Measurements from ENCODE around the gene LMBR1. TPM values are rescaled to one million over a fixed set of nuclear protein-coding genes. Genes with fewer than 3 reads are reported as not detected.
"Not testable (repeated sequence)": the region's sequence is repeated elsewhere in the genome, so short reads cannot be mapped to it uniquely, and the experiment has no call there.

The LMBR1 gene
- 32.2 and 45.0 TPM in 2 replicates for total RNA-seq
- polyA plus RNA-seq (2012) = 20.3 TPM

- DNase-seq (ENCODE audit: low read depth) = peak; percentile 96
These were observed at the start of gene LMBR1 for GRCh38 chr7:156892821-156893706. Gene LMBR1 (minus strand): TSS chr7:156893183. CDS start chr7:156892993, 190 bp downstream.

- DNase-seq (ENCODE audit: low read depth) = no peak
These were observed 49.7 kb upstream of the LMBR1 start for GRCh38 chr7:156942708-156943090.

GRCh38 chr7:156941393-156942182 lies 48.6 kb upstream of the LMBR1 start:
- DNase-seq (ENCODE audit: low read depth) = no peak

DNA sequence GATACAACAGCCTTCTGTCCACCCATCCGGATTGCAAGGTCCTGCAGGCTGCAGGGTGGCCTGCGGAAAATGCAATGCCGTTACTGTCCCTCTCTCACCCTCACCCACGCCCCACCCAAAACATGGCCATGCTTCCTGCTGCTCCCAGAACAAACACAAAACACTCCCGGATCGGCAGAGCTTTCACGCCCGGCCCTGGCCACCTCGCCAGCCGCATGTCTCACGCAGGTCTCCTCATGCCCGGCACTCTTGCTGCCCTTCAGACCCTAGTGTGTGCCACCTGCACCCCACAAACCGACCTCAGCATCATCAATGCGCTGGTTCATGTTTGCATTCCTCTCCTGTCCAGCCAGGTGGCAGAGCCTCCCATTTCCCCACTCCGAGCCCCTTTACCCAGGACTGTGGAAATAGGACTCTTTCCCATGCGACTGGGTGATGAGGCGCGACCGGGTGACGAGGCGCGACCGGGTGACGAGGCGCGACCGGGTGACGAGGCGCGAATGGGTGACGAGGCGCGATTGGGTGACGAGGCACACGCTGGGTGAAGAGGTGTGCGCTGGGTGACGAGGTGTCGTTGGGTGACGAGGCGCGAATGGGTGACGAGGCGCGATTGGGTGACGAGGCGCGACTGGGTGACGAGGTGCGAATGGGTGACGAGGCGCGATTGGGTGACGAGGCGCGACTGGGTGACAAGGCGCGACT lies 47.6 kb upstream of the LMBR1 start:
- no peak for DNase-seq (ENCODE audit: low read depth)

- not testable (repeated sequence) for DNase-seq (ENCODE audit: low read depth)
These were observed 43.8 kb upstream of the LMBR1 start for GRCh38 chr7:156936766-156937165.

DNA sequence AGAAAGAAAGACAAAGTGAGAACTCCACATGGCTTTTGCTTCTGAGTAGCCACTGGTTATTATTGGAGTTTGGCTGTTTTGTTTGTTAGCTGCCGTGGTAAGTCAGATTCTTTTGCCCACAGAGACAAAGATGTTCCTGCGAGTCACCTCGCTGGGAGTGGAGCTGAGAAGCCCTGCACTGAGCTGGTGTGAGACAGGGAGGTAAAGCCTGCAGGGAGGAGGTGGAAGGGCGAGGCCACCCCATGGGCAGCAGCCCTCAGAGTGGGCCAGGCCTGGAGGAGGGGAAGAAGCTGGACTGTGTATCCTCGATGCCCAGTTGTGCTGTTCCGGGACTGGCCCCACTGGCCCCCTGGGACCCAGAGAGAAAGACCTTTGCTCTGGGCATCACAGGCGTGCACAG lies 42.3 kb upstream of the LMBR1 start:
- peak; percentile 59 for DNase-seq (ENCODE audit: low read depth)

- DNase-seq (ENCODE audit: low read depth) = peak; percentile 21
These were observed 39.0 kb upstream of the LMBR1 start for GRCh38 chr7:156932006-156932405.

DNA sequence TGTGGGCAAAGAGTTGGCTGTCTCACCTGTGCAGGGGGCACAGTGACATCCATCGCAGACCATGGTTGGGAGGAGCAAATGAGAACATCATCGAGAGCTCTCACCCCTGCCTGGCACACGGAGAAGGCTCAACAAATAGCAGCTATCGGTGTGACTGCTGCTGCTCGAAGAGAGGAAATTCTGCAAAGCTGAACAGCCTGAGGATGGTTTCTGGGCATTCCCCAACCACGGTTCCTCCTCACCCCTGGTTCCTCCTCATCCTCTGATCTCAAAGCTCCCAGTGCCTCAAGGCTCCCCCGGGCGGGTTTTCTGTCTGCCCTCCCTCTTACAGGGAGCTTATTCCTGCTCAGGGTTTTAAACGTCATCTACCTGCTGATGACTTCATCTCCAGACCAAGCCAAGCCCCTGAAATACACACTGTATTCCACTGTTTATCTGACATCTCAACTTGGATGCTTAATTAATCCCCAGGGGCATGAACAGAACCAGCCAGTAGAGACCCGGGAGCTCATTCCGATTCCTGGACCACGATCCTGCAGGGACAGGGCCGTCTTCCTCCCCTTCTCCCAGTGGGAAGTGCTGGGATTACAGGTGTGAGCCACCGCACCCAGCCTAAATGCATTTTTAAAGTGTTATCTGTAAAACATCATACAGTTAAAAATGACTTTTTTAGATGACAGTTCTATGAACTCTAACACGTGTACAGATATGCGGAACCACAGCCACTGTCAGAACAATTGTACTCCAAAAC lies 37.0 kb upstream of the LMBR1 start:
- DNase-seq (ENCODE audit: low read depth) = no peak

GRCh38 chr7:156928406-156928747 lies 35.4 kb upstream of the LMBR1 start:
- DNase-seq (ENCODE audit: low read depth) = no peak

GRCh38 chr7:156927571-156928405 lies 34.8 kb upstream of the LMBR1 start:
- no peak for DNase-seq (ENCODE audit: low read depth)

DNA sequence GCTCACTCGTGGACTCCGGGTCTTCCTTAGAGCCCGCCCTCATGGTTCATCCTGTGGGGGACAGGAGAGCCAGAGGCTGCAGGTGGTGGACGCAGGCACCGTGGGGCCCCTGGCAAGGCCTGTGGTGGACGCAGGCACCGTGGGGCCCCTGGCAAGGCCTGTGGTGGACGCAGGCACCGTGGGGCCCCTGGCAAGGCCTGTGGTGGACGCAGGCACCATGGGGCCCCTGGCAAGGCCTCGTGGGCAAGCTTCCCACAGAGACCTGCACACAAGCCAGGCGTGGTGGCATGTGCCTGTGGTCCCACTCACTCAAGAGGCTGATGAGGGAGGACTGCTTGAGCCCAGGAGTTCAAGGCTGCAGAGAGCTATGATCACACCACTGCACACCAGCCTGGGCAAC lies 32.8 kb upstream of the LMBR1 start:
- not testable (repeated sequence) for DNase-seq (ENCODE audit: low read depth)

- DNase-seq (ENCODE audit: low read depth) = not testable (repeated sequence)
These were observed 29.3 kb upstream of the LMBR1 start for GRCh38 chr7:156922304-156922703.

DNA sequence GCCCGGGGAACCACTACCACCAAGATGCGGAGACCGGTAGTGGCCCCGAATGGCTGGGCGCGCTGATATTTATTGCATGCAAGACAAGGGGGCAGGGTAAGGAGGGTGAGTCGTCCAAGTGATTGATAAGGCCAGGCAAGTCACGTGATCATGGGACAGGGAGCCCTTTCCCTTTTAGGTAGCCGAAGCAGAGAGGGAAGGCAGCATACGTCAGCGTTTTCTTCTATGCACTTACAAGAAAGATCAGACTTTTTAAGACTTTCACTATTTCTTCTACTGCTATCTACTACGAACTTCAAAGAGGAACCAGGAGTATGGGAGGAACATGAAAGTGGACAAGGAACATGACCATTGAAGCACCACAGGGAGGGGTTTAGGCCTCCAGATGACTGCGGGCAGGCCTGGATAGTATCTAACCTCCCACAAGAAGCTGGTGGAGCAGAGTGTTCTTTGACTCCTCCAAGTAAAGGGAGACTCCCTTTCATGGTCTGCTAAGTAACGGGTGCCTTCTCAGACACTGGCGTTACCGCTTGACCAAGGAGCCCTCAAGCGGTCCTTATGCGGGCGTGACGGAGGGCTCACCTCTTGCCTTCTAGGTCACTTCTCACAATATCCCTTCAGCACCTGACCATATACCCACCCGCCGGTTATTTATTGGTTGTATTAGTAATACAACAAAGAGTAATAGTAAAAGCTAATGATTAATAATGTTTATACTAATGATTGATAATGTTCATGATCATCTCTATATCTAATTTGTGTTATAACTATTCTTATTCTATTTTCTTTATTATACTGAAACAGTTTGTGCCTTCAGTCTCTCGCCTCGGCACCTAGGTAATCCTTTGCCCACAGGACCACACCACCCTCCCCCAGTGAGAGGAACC lies 27.7 kb upstream of the LMBR1 start:
- not testable (repeated sequence) for DNase-seq (ENCODE audit: low read depth)

- no peak for DNase-seq (ENCODE audit: low read depth)
These were observed 27.1 kb upstream of the LMBR1 start for GRCh38 chr7:156920076-156920475.

DNA sequence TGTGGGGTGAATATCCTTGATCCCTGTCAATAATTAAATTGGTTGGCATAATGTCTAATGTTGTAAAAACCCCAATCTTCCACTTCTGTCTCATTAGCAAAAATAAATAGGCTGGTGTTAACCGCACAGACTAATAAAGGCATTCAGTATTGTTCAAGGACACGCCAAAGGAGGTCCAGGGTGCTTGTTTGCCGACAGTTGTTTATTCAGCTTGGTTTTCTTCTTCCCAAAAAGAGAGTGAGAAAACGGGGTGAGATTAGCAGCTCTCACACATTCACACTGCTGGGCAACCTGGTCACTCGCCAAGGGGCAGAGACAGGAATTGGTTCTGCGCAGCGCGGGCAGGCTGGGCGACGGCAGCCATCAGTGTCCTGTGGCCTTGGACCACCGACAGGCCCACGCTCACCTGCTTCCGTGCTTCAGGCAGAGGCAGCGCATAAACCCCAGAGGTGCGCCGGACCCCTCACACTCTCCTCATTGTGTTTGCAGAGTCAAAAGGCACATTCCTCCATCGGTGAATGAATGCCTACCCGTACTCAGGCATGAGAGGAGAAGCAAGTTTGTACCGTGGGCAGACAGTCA lies 26.2 kb upstream of the LMBR1 start:
- DNase-seq (ENCODE audit: low read depth) = no peak

DNA sequence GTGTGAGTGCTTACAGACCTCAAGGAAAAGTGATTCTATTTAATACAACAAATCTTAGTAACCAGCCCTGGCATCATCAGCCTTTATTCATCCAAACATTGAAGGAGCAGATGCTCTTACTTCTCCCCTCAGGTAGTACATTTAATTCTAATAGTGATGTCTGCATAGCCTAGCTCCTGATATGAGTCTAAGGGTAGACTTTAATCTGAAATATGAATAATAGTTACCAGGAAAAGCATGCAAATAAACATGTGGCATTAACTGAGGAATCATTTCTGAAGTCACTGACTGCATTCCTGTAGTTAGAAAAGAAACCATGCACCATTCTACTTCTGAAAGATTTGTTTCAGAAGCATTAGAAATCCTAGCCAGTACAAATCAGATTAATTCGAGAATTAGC lies 25.7 kb upstream of the LMBR1 start:
- no peak for DNase-seq (ENCODE audit: low read depth)

DNA sequence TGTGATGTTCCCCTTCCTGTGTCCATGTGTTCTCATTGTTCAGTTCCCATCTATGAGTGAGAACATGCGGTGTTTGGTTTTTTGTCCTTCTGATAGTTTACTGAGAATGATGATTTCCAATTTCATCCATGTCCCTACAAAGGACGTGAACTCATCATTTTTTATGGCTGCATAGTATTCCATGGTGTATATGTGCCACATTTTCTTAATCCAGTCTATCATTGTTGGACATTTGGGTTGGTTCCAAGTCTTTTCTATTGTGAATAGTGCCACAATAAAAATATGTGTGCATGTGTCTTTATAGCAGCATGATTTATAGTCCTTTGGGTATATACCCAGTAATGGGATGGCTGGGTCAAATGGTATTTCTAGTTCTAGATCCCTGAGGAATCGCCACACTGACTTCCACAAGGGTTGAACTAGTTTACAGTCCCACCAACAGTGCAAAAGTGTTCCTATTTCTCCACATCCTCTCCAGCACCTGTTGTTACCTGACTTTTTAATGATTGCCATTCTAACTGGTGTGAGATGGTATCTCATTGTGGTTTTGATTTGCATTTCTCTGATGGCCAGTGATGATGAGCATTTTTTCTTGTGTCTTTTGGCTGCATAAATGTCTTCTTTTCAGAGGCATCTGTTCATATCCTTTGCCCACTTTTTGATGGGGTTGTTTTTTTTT lies 16.7 kb upstream of the LMBR1 start:
- DNase-seq (ENCODE audit: low read depth) = not testable (repeated sequence)

DNA sequence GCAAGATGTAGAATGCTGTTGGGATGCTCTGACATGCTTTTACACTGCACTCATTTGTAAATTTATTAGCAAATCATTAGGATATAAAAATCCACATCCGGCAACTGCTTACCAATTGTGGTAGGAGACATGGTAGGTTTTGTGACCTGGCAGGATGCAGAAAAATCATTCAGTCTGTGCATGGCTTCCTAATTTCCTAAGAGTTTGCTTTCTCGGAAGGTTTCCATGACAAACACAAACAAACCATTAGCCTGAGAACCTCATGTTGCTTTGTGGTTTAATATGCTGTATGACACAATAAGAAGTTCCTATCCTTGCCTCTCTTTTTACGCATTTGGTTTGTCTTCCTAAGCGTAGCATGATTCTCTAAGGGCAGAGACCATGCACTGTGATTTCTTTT lies 14.7 kb upstream of the LMBR1 start:
- DNase-seq (ENCODE audit: low read depth) = peak; percentile 33

Measured in myocyte (in vitro differentiated cells).